Trophoblast cell (in vitro differentiated cells and primary cell): ENCODE data around the gene NUP58.
"Not testable (repeated sequence)": the region's sequence is repeated elsewhere in the genome, so short reads cannot be mapped to it uniquely, and the experiment has no call there.

ENCODE experiments used
- DNase-seq, 2 donors: peaks; one replicate each; pipeline ENCODE4 v3.0.0-alpha.2; 2016
- H2AFZ ChIP-seq: 2 replicates; pipeline ENCODE4 v1.6.1; 2013; ENCODE audit warnings: low read length, moderate library complexity, mild to moderate bottlenecking; ENCODE audit not compliant: insufficient read depth, poor library complexity
- H2AK5ac ChIP-seq: 2 replicates; pipeline ENCODE4 v1.6.1; 2013; ENCODE audit warnings: mild to moderate bottlenecking, low read length
- H2BK120ac ChIP-seq: 2 replicates; pipeline ENCODE4 v1.6.1; 2013; ENCODE audit warnings: low read length, mild to moderate bottlenecking, moderate library complexity; ENCODE audit not compliant: insufficient read depth, poor library complexity
- H2BK12ac ChIP-seq: 2 replicates; pipeline ENCODE4 v1.6.1; 2013; ENCODE audit warnings: mild to moderate bottlenecking, low read length, moderate library complexity
- H2BK5ac ChIP-seq: 2 replicates; pipeline ENCODE4 v1.6.1; 2013; ENCODE audit warnings: low read length, low read depth, moderate library complexity, mild to moderate bottlenecking; ENCODE audit not compliant: poor library complexity
- H3K14ac ChIP-seq: 2 replicates; pipeline ENCODE4 v1.6.1; 2013; ENCODE audit warnings: mild to moderate bottlenecking, low read length
- H3K18ac ChIP-seq: 2 replicates; pipeline ENCODE4 v1.6.1; 2013; ENCODE audit warnings: mild to moderate bottlenecking, low read length
- H3K23ac ChIP-seq: 2 replicates; pipeline ENCODE4 v1.6.1; 2013; ENCODE audit warnings: low read length
- H3K27ac ChIP-seq: 2 replicates; pipeline ENCODE4 v1.5.1; 2013; ENCODE audit warnings: low read depth, mild to moderate bottlenecking, inconsistent platforms, low read length, moderate library complexity
- H3K27me3 ChIP-seq: 2 replicates; pipeline ENCODE4 v1.6.1; 2013; ENCODE audit warnings: inconsistent platforms, mild to moderate bottlenecking, low read length, moderate library complexity; ENCODE audit not compliant: insufficient read depth
- H3K36me3 ChIP-seq, 2 experiments: 1 replicate in 1 of 2; 2 replicates in 1 of 2; pipeline ENCODE4 v1.6.1; 2013; ENCODE audit warnings: low read length in 2 of 2, mild to moderate bottlenecking in 2 of 2, moderate library complexity in 1 of 2; ENCODE audit not compliant: insufficient read depth in 2 of 2, control insufficient read depth in 1 of 2
- H3K4ac ChIP-seq: 2 replicates; pipeline ENCODE4 v1.6.1; 2013; ENCODE audit warnings: low read depth, mild to moderate bottlenecking, low read length, moderate library complexity
- H3K4me1 ChIP-seq, 2 experiments: 1 replicate in 1 of 2; 2 replicates in 1 of 2; pipeline ENCODE4 v1.6.1; 2013; ENCODE audit warnings: low read length in 2 of 2, mild to moderate bottlenecking in 2 of 2, moderate library complexity in 1 of 2; ENCODE audit not compliant: insufficient read depth in 2 of 2, control insufficient read depth in 1 of 2
- H3K4me2 ChIP-seq: 2 replicates; pipeline ENCODE4 v1.6.1; 2013; ENCODE audit warnings: inconsistent platforms, mild to moderate bottlenecking, low read length, moderate library complexity
- H3K4me3 ChIP-seq: 2 replicates; pipeline ENCODE4 v1.5.1; 2013; ENCODE audit warnings: mild to moderate bottlenecking, low read depth, low read length, inconsistent platforms
- H3K79me1 ChIP-seq: one replicate; pipeline ENCODE4 v1.6.1; 2013; ENCODE audit warnings: low read length
- H3K79me2 ChIP-seq: 2 replicates; pipeline ENCODE4 v1.6.1; 2013; ENCODE audit warnings: low read length, mild to moderate bottlenecking; ENCODE audit not compliant: control insufficient read depth, insufficient read depth, poor library complexity
- H3K9ac ChIP-seq: 2 replicates; pipeline ENCODE4 v1.6.1; 2013; ENCODE audit warnings: mild to moderate bottlenecking, low read length
- H3K9me3 ChIP-seq: 2 replicates; pipeline ENCODE4 v1.6.1; 2013; ENCODE audit warnings: low read depth, mild to moderate bottlenecking, control low read depth, inconsistent platforms, low read length; ENCODE audit not compliant: insufficient read depth
- H4K12ac ChIP-seq: 2 replicates; pipeline ENCODE4 v1.6.1; 2013; ENCODE audit warnings: low read depth, mild to moderate bottlenecking, low read length, moderate library complexity
- H4K8ac ChIP-seq: 2 replicates; pipeline ENCODE4 v1.6.1; 2013; ENCODE audit warnings: low read depth, mild to moderate bottlenecking, low read length, moderate library complexity
- H4K91ac ChIP-seq: one replicate; pipeline ENCODE4 v1.6.1; 2013; ENCODE audit warnings: low read depth, mild to moderate bottlenecking, low read length, moderate library complexity
- WGBS: extraction: QIAGEN DNeasy Blood & Tissue Kit; methylation state at CpG from one replicate; pipeline ENCODE4 v1.1.7; 2013; ENCODE audit warnings: missing lambda C conversion rate; ENCODE audit not compliant: insufficient read length, insufficient coverage; ENCODE audit errors: extremely low coverage; 5-methylcytosine and 5-hydroxymethylcytosine counted together

The NUP58 gene

DNA sequence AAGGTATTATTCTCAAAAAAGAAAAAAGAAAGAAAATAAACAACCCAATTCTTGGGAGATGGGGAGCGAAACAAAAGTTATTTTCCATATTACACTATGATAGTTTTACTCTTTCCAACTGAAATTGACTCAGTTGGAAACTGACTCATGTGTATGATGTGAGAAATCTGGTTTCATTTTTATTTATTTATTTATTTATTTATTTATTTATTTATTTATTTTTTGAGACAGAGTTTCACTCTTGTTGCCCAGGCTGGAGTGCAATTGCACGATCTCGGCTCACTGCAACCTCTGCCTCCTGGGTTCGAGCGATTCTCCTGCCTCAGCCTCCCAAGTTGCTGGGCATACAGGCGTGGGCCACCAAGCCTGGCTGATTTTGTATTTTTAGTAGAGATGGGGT, 59.0 kb downstream of the NUP58 start:
- H3K23ac ChIP-seq, H4K12ac ChIP-seq, H3K4me3 ChIP-seq, H3K36me3 ChIP-seq, H2BK5ac ChIP-seq, H4K91ac ChIP-seq, H3K79me1 ChIP-seq, H4K8ac ChIP-seq, H3K27me3 ChIP-seq, H3K79me2 ChIP-seq, H3K9ac ChIP-seq, H3K9me3 ChIP-seq, DNase-seq, H2AFZ ChIP-seq, H2BK120ac ChIP-seq, H3K14ac ChIP-seq, H2BK12ac ChIP-seq, H3K18ac ChIP-seq, H3K4me2 ChIP-seq, H3K4ac ChIP-seq, H3K4me1 ChIP-seq, H3K27ac ChIP-seq, H2AK5ac ChIP-seq: not testable (repeated sequence)
- WGBS: no CpG with 5 or more reads among the region's 6 CpGs

DNA sequence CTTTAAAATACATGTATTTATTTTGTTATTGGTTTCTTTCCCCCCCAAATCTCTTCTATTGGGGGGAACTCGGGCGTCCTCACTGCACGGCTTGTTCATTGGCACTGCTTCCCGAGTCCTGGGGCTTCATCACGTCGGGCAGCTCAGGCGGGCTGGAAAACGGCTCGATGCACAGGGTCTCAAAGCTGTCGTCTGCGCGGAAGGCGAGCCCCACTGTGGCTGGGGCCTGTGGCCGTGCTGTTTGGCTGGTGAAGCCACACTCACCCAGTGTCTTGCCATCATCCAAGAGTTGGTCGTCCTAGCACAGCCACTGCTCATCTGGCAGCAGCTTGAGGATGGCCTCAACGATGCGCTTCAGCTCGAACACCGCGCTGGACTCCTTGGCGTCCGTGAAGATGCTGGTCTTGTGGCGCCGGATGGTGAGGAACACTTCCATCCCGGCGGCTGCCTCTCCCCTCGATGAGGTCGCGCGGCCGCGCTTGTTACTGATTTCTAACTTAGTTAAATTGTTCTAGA, 64.4 kb downstream of the NUP58 start:
- Histone ChIP-seq H3K4ac (no peak overlapping the region), H3K9ac (no peak overlapping the region), H3K4me3 (no peak overlapping the region), H4K91ac (no peak overlapping the region), H4K8ac (no peak overlapping the region), H3K79me2 (no peaks in the 10 kb centered on the region), H2AK5ac (no peak overlapping the region), H3K27ac (no peak overlapping the region), H3K4me2 (no peak overlapping the region), H3K18ac (no peak overlapping the region), H3K79me1 (no peaks in the 10 kb centered on the region), H3K23ac (no peak overlapping the region), H3K9me3 (peaks cover 2% of the 10 kb centered on the region), H3K14ac (no peak overlapping the region), H4K12ac (no peak overlapping the region), H3K36me3 (no peaks in the 10 kb centered on the region), H2BK5ac (no peak overlapping the region), H3K4me1 (no peaks in the 10 kb centered on the region), H2BK120ac (no peak overlapping the region), H2BK12ac (no peak overlapping the region), H3K27me3 (no peaks in the 10 kb centered on the region), H2AFZ (no peak overlapping the region)
- no CpG with 5 or more reads among the region's 32 CpGs for WGBS
- DNase-seq: no peak

DNA sequence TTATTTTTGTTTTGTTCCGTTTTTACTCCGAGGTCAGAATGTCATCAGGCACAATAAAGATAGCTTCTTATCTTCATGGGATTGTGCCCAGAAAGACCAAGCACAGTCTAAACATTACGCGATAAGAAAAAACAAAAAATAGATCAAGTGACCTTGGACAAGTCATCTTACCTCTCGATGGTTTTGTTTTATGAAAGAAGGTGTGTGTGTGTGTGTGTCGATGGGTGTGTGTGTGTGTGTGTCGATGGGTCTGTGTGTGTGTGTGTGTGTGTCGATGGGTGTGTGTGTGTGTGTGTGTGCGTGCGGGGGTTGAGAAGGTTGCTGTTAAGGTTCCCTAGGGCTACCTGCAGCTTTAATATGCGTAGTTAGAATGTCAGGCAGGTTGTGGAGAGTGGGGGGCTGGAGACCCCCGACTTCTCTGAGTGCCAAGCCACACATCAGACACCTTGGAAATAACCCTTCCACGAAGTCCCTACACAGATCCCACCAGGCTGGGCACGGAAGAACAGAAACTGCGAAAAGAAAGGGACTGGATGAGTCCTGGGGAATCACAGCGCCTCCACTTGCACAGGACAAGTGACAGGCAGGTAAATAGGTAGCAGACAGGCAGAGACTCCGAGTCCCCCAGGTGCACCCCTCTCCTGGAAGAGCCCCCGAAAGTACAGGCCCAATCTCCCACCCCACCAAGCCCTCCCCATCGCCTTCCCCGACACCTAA, 69.9 kb downstream of the NUP58 start:
- no peak overlapping the region for H2BK120ac ChIP-seq
- H2AK5ac ChIP-seq: no peak overlapping the region
- no peak overlapping the region for H4K8ac ChIP-seq
- H3K4me1 ChIP-seq: peaks cover 0 to 6% of the 10 kb centered on the region in 2 experiments
- H4K12ac ChIP-seq: no peak overlapping the region
- no peak overlapping the region for H3K4ac ChIP-seq
- no peak overlapping the region for H2BK5ac ChIP-seq
- H3K27me3 ChIP-seq: peaks cover 25% of the 10 kb centered on the region
- peaks cover 5% of the 10 kb centered on the region for H3K9me3 ChIP-seq
- H2BK12ac ChIP-seq: no peak overlapping the region
- DNase-seq: no peak
- H3K14ac ChIP-seq: no peak overlapping the region
- H3K18ac ChIP-seq: no peak overlapping the region
- peak overlapping the region; percentile 64 for H3K4me3 ChIP-seq
- H3K4me2 ChIP-seq: peak overlapping the region; percentile 89
- no peak overlapping the region for H4K91ac ChIP-seq
- H3K27ac ChIP-seq: no peak overlapping the region
- H3K79me2 ChIP-seq: no peaks in the 10 kb centered on the region
- no peak overlapping the region for H3K23ac ChIP-seq
- H3K79me1 ChIP-seq: no peaks in the 10 kb centered on the region
- H3K9ac ChIP-seq: no peak overlapping the region
- no CpG with 5 or more reads among the region's 20 CpGs for WGBS
- no peak overlapping the region for H2AFZ ChIP-seq
- H3K36me3 ChIP-seq: no peaks in the 10 kb centered on the region

DNA sequence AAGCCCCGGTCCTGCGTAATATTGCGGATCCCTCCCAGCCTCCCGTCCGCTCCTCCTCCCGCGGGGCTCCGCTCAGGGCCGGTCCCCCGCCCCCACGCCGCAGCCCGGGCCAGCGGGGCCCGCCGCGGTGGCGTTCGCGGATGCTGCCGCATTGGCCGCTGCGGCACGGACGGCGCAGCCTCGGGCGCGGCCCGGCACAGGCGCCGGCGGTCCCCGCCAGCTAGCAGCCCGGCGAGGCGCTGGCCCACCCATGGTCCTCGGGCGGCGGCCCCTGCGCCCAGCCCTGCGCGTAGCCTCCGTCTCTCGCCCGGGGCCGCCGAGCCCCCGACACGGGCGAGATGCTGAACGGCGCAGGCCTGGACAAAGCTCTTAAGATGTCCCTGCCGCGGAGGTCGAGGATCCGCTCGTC, 70.5 kb downstream of the NUP58 start, which contains the start of gene ATP8A2:
Gene ATP8A2 (plus strand): TSS at position 100 of the 409 bp plus-strand sequence. CDS start 239 bp downstream, at position 339.
- H3K4me2 ChIP-seq: peak within 1 kb of the TSS; percentile 89
- no peaks in the 10 kb centered on the region for H3K79me1 ChIP-seq
- peak within 1 kb of the TSS; percentile 42 for H2AFZ ChIP-seq
- H3K23ac ChIP-seq: no peak within 1 kb of the TSS
- DNase-seq: no peak
- no peak within 1 kb of the TSS for H3K14ac ChIP-seq
- no peaks in the 10 kb centered on the region for H3K79me2 ChIP-seq
- peaks cover 0 to 6% of the 10 kb centered on the region in 2 experiments for H3K4me1 ChIP-seq
- no peak within 1 kb of the TSS for H2BK5ac ChIP-seq
- H3K9ac ChIP-seq: no peak within 1 kb of the TSS
- H4K8ac ChIP-seq: no peak within 1 kb of the TSS
- peak within 1 kb of the TSS; percentile 64 for H3K4me3 ChIP-seq
- H4K91ac ChIP-seq: no peak within 1 kb of the TSS
- peaks cover 5% of the 10 kb centered on the region for H3K9me3 ChIP-seq
- no peaks in the 10 kb centered on the region for H3K36me3 ChIP-seq
- no peak within 1 kb of the TSS for H3K27ac ChIP-seq
- no peak within 1 kb of the TSS for H2AK5ac ChIP-seq
- WGBS: no CpG with 5 or more reads among the region's 58 CpGs
- H2BK12ac ChIP-seq: no peak within 1 kb of the TSS
- peaks cover 25% of the 10 kb centered on the region for H3K27me3 ChIP-seq
- no peak within 1 kb of the TSS for H3K18ac ChIP-seq
- H4K12ac ChIP-seq: no peak within 1 kb of the TSS
- no peak within 1 kb of the TSS for H2BK120ac ChIP-seq
- H3K4ac ChIP-seq: no peak within 1 kb of the TSS
